HepG2 (cell line): Measurements from ENCODE around the gene PIGV. TPM values are rescaled to one million over a fixed set of nuclear protein-coding genes. Genes with fewer than 3 reads are reported as not detected.

Experiments
- ASH2L ChIP-seq: fragments of 300-600, 200-600 bp; sonication (generic); IDR thresholded peaks from 2 replicates; pipeline ENCODE4 v1.7.0; 2017; ENCODE audit warnings: low read depth, mild to moderate bottlenecking, moderate library complexity, mixed read lengths, low read length; ENCODE audit not compliant: insufficient read length
- ATF1 ChIP-seq: IDR thresholded peaks from 2 replicates; pipeline ENCODE4 v1.6.1; 2016; ENCODE audit warnings: mild to moderate bottlenecking, control low read depth
- CHD2 ChIP-seq: IDR thresholded peaks from 2 replicates; pipeline ENCODE4 v1.6.1; 2011; ENCODE audit warnings: low read depth, low read length, improper control_type of control experiment
- LBX2 ChIP-seq: sonication (generic); formaldehyde crosslinking; IDR thresholded peaks from 2 replicates; pipeline ENCODE4 v1.5.0; 2020; ENCODE audit warnings: missing genetic modification reagents, mild to moderate bottlenecking, borderline replicate concordance
- MIXL1 ChIP-seq: IDR thresholded peaks from 2 replicates; pipeline ENCODE4 v1.6.1; 2016
- PCBP2 ChIP-seq: fragments of 200-400 bp; formaldehyde crosslinking; optimal IDR thresholded peaks from 2 replicates; pipeline ENCODE3; 2018; ENCODE audit warnings: low read length, low read depth; ENCODE audit not compliant: poor library complexity, severe bottlenecking
- PPARG ChIP-seq: conservative IDR thresholded peaks from 2 replicates; pipeline ENCODE4 v1.6.1; 2016; ENCODE audit warnings: missing biosample characterization, missing genetic modification reagents
- RORA ChIP-seq: sonication (generic); formaldehyde crosslinking; IDR thresholded peaks from 2 replicates; pipeline ENCODE4 v1.5.0; 2020; ENCODE audit warnings: mild to moderate bottlenecking, missing genetic modification reagents, moderate library complexity
- TCF7L2 ChIP-seq: IDR thresholded peaks from 2 replicates; pipeline ENCODE4 v1.6.1; 2011; ENCODE audit warnings: mild to moderate bottlenecking, low read depth, low read length, moderate library complexity
- TEAD2 ChIP-seq: sonication (generic); formaldehyde crosslinking; IDR thresholded peaks from 2 replicates; pipeline ENCODE4 v1.9.0; 2021; ENCODE audit warnings: missing genetic modification reagents
- ZFP91 ChIP-seq: sonication (generic); formaldehyde crosslinking; IDR thresholded peaks from 2 replicates; pipeline ENCODE4 v1.9.0; 2022; ENCODE audit warnings: missing genetic modification reagents, mild to moderate bottlenecking, borderline replicate concordance
- ZNF124 ChIP-seq: sonication (generic); formaldehyde crosslinking; IDR thresholded peaks from 2 replicates; pipeline ENCODE4 v1.4.0; 2020; ENCODE audit warnings: missing genetic modification reagents
- ZNF317 ChIP-seq: sonication (generic); formaldehyde crosslinking; IDR thresholded peaks from 2 replicates; pipeline ENCODE4 v1.5.0; 2020; ENCODE audit warnings: mild to moderate bottlenecking, missing genetic modification reagents
- polyA plus RNA-seq, 8 experiments: library from polyadenylated mRNA; depleted of rRNA in 3 of 8; stranded (reverse) in 7 of 8; unstranded in 1 of 8; fragments of >200 nt; fragmentation: Illumina TruSeq in 4 of 8; extraction: Trizol in 4 of 8; gene quantifications; 2 replicates each; pipeline versions ENCODE4 v1.2.1 to v1.2.3, GENCODE V29; 2011 to 2016; ENCODE audit warnings: low read depth in 4 of 8, missing spikeins in 1 of 8, mixed read lengths in 1 of 8; ENCODE audit not compliant: insufficient read depth in 1 of 8
- total RNA-seq, 5 experiments: library from RNA; depleted of rRNA; stranded (reverse); fragments of >200 nt; fragmentation: Illumina TruSeq; extraction: Trizol; gene quantifications; 2 replicates each; pipeline ENCODE4 v1.2.3, GENCODE V29; 2016; ENCODE audit warnings: low read depth in 1 of 5
- TF ChIP-seq, protein P1 (sequence below): sonication (generic); formaldehyde crosslinking; IDR thresholded peaks from 2 replicates; pipeline ENCODE4 v1.4.0; 2020; ENCODE audit warnings: missing genetic modification reagents, borderline replicate concordance
- TF ChIP-seq, protein P2 (sequence below), 2 experiments: fragments of 450-650 bp in 1 of 2; sonication (generic) in 1 of 2; formaldehyde crosslinking; IDR thresholded peaks; 2 replicates each; pipeline versions ENCODE4 v1.5.0 to v1.8.0; 2020 to 2022; ENCODE audit warnings: mild to moderate bottlenecking in 1 of 2, missing genetic modification reagents in 1 of 2
- TF ChIP-seq, protein P3 (sequence below): IDR thresholded peaks from 2 replicates; pipeline ENCODE4 v1.6.1; 2016; ENCODE audit warnings: missing biosample characterization, missing genetic modification reagents, low read depth

PIGV gene
- total and polyA plus RNA-seq, 2 of the 13 experiments (the other 11 are each of a cell fraction or from before 2014, with no cell fraction given): 13.5 to 22.7 TPM

DNA sequence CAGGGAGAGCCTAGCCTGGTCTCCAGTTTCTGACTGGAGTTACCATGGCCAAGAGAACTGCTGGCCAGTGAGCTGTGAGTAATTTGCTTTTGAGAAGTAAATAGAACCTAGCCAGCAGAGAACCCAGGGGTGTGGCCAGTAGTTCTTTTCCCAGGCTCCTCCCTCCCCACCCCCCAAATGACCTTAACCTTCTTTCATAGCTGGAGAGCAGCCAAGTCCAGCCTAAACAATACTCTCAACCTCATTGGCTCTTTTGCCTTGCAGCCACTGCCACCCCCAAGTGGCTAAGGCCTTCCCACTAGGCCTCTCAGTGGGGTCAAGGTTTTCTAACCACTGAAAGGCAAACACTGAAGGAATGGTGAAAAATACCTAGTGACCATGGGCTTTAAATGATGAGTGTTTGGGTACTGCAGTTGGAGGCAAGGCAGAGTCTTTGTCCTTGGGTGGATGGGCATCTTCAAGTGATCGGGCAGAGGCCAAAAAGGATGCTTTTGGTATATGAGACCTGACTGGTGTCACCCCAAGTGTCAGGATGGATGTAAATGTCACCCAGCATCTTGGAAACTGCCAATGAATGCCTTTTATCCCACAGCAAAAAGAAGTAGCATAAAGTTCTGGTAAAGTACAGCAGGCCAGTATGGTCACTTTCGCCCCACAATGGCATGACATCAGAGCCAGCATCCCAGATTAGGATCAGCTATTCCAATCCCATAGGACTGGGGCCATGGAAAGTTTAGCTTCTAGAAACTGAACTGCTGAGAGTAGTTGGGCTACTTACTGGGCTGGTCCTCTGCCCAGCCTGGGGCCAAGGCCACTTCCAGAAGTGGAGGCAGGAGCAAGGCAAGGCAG lies 3.5 kb upstream of the PIGV start (continued):
- TF ChIP-seq, protein P1, sequence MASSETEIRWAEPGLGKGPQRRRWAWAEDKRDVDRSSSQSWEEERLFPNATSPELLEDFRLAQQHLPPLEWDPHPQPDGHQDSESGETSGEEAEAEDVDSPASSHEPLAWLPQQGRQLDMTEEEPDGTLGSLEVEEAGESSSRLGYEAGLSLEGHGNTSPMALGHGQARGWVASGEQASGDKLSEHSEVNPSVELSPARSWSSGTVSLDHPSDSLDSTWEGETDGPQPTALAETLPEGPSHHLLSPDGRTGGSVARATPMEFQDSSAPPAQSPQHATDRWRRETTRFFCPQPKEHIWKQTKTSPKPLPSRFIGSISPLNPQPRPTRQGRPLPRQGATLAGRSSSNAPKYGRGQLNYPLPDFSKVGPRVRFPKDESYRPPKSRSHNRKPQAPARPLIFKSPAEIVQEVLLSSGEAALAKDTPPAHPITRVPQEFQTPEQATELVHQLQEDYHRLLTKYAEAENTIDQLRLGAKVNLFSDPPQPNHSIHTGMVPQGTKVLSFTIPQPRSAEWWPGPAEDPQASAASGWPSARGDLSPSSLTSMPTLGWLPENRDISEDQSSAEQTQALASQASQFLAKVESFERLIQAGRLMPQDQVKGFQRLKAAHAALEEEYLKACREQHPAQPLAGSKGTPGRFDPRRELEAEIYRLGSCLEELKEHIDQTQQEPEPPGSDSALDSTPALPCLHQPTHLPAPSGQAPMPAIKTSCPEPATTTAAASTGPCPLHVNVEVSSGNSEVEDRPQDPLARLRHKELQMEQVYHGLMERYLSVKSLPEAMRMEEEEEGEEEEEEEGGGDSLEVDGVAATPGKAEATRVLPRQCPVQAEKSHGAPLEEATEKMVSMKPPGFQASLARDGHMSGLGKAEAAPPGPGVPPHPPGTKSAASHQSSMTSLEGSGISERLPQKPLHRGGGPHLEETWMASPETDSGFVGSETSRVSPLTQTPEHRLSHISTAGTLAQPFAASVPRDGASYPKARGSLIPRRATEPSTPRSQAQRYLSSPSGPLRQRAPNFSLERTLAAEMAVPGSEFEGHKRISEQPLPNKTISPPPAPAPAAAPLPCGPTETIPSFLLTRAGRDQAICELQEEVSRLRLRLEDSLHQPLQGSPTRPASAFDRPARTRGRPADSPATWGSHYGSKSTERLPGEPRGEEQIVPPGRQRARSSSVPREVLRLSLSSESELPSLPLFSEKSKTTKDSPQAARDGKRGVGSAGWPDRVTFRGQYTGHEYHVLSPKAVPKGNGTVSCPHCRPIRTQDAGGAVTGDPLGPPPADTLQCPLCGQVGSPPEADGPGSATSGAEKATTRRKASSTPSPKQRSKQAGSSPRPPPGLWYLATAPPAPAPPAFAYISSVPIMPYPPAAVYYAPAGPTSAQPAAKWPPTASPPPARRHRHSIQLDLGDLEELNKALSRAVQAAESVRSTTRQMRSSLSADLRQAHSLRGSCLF: no peak
- TF ChIP-seq CHD2 (no peak), LBX2 (CRISPR knock-in tag) (no peak), ZNF124 (CRISPR knock-in tag) (peak; percentile 48; the same call in 1 of the 2 replicates), PCBP2 (no peak), PPARG (CRISPR knock-in tag) (peak; percentile 95), TCF7L2 (no peak), RORA (CRISPR knock-in tag) (0 out of 2 replicates have a peak, but pooled peaks have one; percentile 54), ZFP91 (peak; percentile 71; the same call in 1 of the 2 replicates), MIXL1 (CRISPR knock-in tag) (peak; percentile 39; the same call in 1 of the 2 replicates), TEAD2 (CRISPR knock-in tag) (no peak), ATF1 (CRISPR knock-in tag) (peak; percentile 63; the same call in 1 of the 2 replicates), ASH2L (peak; percentile 37), ZNF317 (peak; percentile 74; the same call in 1 of the 2 replicates)
- TF ChIP-seq, protein P2, sequence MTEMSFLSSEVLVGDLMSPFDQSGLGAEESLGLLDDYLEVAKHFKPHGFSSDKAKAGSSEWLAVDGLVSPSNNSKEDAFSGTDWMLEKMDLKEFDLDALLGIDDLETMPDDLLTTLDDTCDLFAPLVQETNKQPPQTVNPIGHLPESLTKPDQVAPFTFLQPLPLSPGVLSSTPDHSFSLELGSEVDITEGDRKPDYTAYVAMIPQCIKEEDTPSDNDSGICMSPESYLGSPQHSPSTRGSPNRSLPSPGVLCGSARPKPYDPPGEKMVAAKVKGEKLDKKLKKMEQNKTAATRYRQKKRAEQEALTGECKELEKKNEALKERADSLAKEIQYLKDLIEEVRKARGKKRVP (CRISPR knock-in tag; IDR thresholded peaks at IDR 0.05): peak in 1 of 2 experiments; percentile 57; a peak in 2 of 4 replicates
- TF ChIP-seq, protein P3, sequence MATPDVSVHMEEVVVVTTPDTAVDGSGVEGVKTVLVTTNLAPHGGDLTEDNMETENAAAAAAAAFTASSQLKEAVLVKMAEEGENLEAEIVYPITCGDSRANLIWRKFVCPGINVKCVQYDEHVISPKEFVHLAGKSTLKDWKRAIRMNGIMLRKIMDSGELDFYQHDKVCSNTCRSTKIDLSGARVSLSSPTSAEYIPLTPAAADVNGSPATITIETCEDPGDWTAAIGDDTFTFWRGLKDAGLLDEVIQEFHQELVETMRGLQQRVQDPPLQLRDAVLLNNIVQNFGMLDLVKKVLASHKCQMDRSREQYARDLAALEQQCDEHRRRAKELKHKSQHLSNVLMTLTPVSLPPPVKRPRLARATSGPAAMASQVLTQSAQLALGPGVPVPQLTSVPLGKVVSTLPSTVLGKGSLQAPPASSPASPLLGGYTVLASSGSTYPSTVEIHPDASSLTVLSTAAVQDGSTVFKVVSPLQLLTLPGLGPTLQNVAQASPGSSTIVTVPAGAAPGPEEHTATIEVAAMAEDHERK (CRISPR knock-in tag): no peak
